Adrenal gland (tissue), 5 donors: ENCODE data around the gene SECTM1.

Experiments
- CTCF ChIP-seq, 6 experiments: fragments of 450-650 bp in 4 of 6; fragments of 200-600 bp in 2 of 6; sonication (generic) in 1 of 6; IDR thresholded peaks; 1 replicate in 5 of 6; 2 replicates in 1 of 6; pipeline versions ENCODE4 v1.5.1 to v1.8.0; 2016 to 2021; ENCODE audit warnings: antibody characterized with exemption in 6 of 6, mild to moderate bottlenecking in 2 of 6, moderate library complexity in 1 of 6
- POLR2A ChIP-seq, 2 donors: fragments of 450-650 bp; IDR thresholded peaks; one replicate each; pipeline ENCODE4 v1.6.1; 2017; ENCODE audit warnings: antibody characterized with exemption in 2 of 2, mild to moderate bottlenecking in 2 of 2, moderate library complexity in 1 of 2
- donor health status: DM: no; HTN: no; CAD: no.

GRCh38 chr17:82275326-82275725, 58.2 kb downstream of the SECTM1 start:
- TF ChIP-seq CTCF (IDR thresholded peaks at IDR 0.05) = no peak
- TF ChIP-seq POLR2A (IDR thresholded peaks at IDR 0.05) = no peak
